KMS-11 (cell line): ENCODE results near the gene AGER.

Source experiments
- H2AFZ ChIP-seq: fragments of 200-600 bp; sonication (generic); 2 replicates; pipeline ENCODE4 v1.6.1; 2016; ENCODE audit warnings: antibody characterized with exemption, mixed run types, low read depth
- H3K27ac ChIP-seq: fragments of 200-600 bp; sonication (generic); 2 replicates; pipeline ENCODE4 v1.6.1; 2016; ENCODE audit warnings: mild to moderate bottlenecking, mixed run types
- H3K27me3 ChIP-seq: fragments of 200-600 bp; sonication (generic); 2 replicates; pipeline ENCODE4 v1.6.1; 2017; ENCODE audit warnings: mild to moderate bottlenecking, low read depth, mixed run types, moderate library complexity; ENCODE audit not compliant: insufficient read depth
- H3K36me3 ChIP-seq: fragments of 200-600 bp; sonication (generic); 2 replicates; pipeline ENCODE4 v1.6.1; 2017; ENCODE audit warnings: mild to moderate bottlenecking, mixed run types; ENCODE audit not compliant: insufficient read depth
- H3K4me1 ChIP-seq: fragments of 200-600 bp; sonication (generic); 2 replicates; pipeline ENCODE4 v1.6.1; 2016; ENCODE audit warnings: mild to moderate bottlenecking, low read depth, mixed run types; ENCODE audit not compliant: poor library complexity, severe bottlenecking
- H3K4me2 ChIP-seq: fragments of 200-600 bp; sonication (generic); 2 replicates; pipeline ENCODE4 v1.7.0; 2016; ENCODE audit warnings: mild to moderate bottlenecking, mixed run types
- H3K4me3 ChIP-seq: fragments of 200-600 bp; sonication (generic); IDR thresholded peaks from 2 replicates; pipeline ENCODE4 v1.6.1; 2017; ENCODE audit warnings: low read depth, low read length, mixed read lengths; ENCODE audit not compliant: insufficient read depth
- H3K79me2 ChIP-seq: fragments of 200-600 bp; sonication (generic); 2 replicates; pipeline ENCODE4 v1.6.1; 2016; ENCODE audit warnings: low read depth, mixed run types; ENCODE audit not compliant: insufficient read depth
- H3K9ac ChIP-seq: fragments of 200-600 bp; sonication (generic); 2 replicates; pipeline ENCODE4 v1.6.1; 2016; ENCODE audit warnings: mild to moderate bottlenecking, mixed run types
- H4K20me1 ChIP-seq: fragments of 200-600 bp; sonication (generic); 2 replicates; pipeline ENCODE4 v1.6.1; 2016; ENCODE audit warnings: mild to moderate bottlenecking, mixed run types; ENCODE audit not compliant: insufficient read depth
- TF ChIP-seq, protein P1 (sequence below): fragments of 200-600 bp; sonication (generic); conservative IDR thresholded peaks from 2 replicates; pipeline ENCODE4 v1.6.1; 2017; ENCODE audit warnings: low read depth, mild to moderate bottlenecking, antibody characterized with exemption, low read length, moderate library complexity, mixed read lengths

AGER gene

DNA sequence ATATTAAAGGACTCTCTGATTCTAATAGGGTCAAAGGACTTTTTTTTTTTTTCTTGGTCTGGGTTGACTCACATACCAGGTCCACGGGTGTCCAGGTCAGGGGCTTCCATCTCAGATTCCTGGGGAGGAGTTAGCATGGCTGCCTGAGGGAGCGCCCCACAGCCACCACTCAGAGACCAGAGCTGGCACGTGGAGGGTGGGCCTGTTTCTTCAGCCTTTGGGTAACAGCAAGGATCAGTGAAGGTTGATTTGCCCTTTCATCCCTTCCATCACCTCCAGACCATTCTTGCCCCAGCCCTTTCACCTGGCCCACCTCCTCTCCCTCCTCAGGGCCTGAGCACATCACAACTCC lies 14.3 kb upstream of the AGER start:
- peaks cover 32% of the 10 kb centered on the region for H3K4me1 ChIP-seq
- no peaks in the 10 kb centered on the region for H4K20me1 ChIP-seq
- no peak overlapping the region for H3K4me2 ChIP-seq
- no peaks in the 10 kb centered on the region for H3K27me3 ChIP-seq
- no peak overlapping the region for H3K27ac ChIP-seq
- no peak overlapping the region for H3K9ac ChIP-seq
- H3K4me3 ChIP-seq, result no peak overlapping the region
- no peaks in the 10 kb centered on the region for H3K79me2 ChIP-seq
- no peak overlapping the region for H2AFZ ChIP-seq
- TF ChIP-seq, protein P1, sequence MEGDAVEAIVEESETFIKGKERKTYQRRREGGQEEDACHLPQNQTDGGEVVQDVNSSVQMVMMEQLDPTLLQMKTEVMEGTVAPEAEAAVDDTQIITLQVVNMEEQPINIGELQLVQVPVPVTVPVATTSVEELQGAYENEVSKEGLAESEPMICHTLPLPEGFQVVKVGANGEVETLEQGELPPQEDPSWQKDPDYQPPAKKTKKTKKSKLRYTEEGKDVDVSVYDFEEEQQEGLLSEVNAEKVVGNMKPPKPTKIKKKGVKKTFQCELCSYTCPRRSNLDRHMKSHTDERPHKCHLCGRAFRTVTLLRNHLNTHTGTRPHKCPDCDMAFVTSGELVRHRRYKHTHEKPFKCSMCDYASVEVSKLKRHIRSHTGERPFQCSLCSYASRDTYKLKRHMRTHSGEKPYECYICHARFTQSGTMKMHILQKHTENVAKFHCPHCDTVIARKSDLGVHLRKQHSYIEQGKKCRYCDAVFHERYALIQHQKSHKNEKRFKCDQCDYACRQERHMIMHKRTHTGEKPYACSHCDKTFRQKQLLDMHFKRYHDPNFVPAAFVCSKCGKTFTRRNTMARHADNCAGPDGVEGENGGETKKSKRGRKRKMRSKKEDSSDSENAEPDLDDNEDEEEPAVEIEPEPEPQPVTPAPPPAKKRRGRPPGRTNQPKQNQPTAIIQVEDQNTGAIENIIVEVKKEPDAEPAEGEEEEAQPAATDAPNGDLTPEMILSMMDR, result no peak
- H3K36me3 ChIP-seq, result no peaks in the 10 kb centered on the region

DNA sequence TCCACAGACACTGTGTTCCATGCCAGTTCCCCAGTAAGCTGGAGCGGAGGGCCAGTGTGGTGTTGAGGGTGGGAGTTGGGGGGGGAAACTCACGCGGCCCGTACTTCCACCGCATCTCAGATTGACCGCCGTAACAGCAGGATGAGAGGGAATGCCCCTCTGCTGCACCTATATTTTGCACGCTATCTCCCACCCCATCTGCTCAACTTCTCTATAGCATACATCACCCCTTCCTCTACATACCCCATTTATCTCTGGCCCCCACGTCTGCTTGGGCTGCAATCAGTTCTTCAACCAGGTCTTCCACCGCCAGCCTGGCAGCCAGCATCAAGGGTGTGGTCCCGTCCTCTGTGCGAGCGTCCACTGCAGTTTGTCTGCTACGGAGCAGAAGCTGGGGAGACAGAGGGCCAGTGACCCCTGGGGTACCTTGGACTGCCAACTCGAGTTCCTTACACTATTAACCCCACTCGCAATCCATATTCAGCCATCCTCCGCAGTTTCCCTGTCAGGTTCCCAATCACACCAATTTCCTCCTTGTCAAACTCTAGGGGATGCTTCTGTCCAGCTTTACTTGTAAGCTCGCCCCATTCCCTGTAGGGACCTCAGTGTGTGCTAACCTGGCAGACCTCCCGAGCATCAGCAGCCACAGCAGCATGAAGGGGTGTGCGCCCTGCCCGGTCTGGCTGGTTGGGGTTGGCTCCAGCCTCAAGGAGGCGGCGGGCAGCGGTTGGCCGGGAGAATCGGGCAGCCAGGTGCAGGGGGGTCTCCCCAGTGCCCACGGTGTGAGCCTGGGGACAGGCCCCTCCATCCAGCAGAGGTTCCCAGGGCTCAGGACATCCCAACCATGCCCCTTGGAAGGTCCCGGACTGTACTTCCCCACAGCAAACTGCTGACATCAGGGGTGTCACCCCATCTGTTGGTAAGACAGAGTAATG lies 12.9 kb upstream of the AGER start:
- Histone ChIP-seq H3K36me3 (no peaks in the 10 kb centered on the region), H3K27ac (peak overlapping the region; percentile 86), H3K4me1 (peaks cover 46% of the 10 kb centered on the region), H3K9ac (peak overlapping the region; percentile 93; the same call in 1 of the 2 replicates), H3K79me2 (no peaks in the 10 kb centered on the region), H3K27me3 (no peaks in the 10 kb centered on the region), H3K4me2 (peak overlapping the region; percentile 97), H2AFZ (peak overlapping the region; percentile 77; the same call in 1 of the 2 replicates), H3K4me3 (no peak overlapping the region), H4K20me1 (no peaks in the 10 kb centered on the region)
- TF ChIP-seq, protein P1, result no peak

DNA sequence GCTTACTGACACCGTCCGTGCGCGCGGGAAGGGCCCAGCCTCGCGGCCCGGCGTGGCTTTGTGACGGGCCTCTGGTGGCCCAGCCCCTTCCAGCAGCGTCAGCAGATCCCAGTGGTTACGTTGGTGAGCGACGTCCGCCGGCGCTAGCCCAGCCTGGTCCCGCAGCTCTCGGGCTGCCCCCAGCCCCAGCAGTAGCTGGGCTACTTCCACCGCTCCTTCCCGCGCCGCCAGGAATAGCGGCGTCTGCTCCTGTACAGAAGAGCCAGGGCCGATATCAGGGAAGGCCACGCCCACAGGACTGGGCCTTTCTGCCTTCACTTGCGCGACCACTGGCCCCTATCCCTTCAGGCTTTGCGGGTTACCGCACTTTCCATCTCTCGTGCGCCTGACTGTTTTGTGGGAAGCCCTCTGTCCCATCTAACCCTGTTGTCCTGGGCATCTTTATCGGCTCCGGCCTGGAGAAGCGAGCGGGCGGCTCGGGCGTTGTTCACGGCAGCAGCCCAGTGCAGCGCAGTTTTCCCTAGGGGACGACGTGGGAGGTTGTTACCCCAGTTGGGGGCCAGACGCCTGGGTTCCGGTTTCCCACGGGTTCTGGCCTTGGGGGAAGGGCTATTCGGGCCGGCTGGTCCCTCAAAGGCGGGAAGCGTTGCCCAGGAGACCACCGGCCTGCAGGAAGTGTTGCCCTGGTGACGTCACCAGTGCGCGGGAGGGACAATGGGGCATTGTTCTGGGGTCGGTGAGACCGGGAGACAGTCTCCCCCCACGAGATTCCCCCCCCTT lies 12.0 kb upstream of the AGER start:
- TF ChIP-seq, protein P1, result no peak
- peaks cover 53% of the 10 kb centered on the region for H3K4me1 ChIP-seq
- no peaks in the 10 kb centered on the region for H3K79me2 ChIP-seq
- peak overlapping the region; percentile 86 for H3K27ac ChIP-seq
- no peaks in the 10 kb centered on the region for H3K36me3 ChIP-seq
- H3K4me2 ChIP-seq, result peak overlapping the region; percentile 97
- H4K20me1 ChIP-seq, result no peaks in the 10 kb centered on the region
- no peaks in the 10 kb centered on the region for H3K27me3 ChIP-seq
- no peak overlapping the region for H3K4me3 ChIP-seq
- H3K9ac ChIP-seq, result peak overlapping the region; percentile 93
- peak overlapping the region; percentile 77 for H2AFZ ChIP-seq

DNA sequence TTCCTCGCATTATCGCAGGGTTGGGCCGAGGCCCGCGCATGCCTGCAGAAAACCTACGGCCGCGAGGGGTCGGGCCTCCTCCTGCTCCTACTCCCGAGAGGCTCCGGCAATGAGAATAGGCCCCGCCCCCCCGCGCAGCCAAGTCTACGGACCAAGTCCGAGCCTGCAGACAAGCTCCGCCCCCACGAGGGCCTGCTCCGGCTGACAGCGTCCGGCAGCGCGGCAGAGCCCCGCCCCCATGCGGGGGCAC lies 11.5 kb upstream of the AGER start:
- Histone ChIP-seq H3K79me2 (no peaks in the 10 kb centered on the region), H3K4me1 (peaks cover 56% of the 10 kb centered on the region), H3K27me3 (no peaks in the 10 kb centered on the region), H3K27ac (no peak overlapping the region), H4K20me1 (no peaks in the 10 kb centered on the region), H2AFZ (no peak overlapping the region), H3K4me2 (no peak overlapping the region; the same call in 1 of the 2 replicates), H3K9ac (no peak overlapping the region; the same call in 1 of the 2 replicates), H3K36me3 (no peaks in the 10 kb centered on the region), H3K4me3 (no peak overlapping the region)
- TF ChIP-seq, protein P1, result no peak
